Spleen (tissue), 7 donors: ENCODE measurements around the gene INO80.

Experiments used
- CTCF ChIP-seq, 11 experiments: fragments of 200-600 bp in 7 of 11; fragments of 450-650 bp in 4 of 11; sonication (generic) in 4 of 11; IDR thresholded peaks in 8 of 11; conservative IDR thresholded peaks in 3 of 11; 1 replicate in 7 of 11; 2 replicates in 4 of 11; pipeline versions ENCODE4 v1.4.0 to v1.8.0; 2016 to 2021; ENCODE audit warnings: antibody characterized with exemption in 11 of 11, inconsistent platforms in 4 of 11, mild to moderate bottlenecking in 1 of 11
- POLR2AphosphoS5 ChIP-seq, 3 donors: sonication (generic); formaldehyde crosslinking; IDR thresholded peaks; one replicate each; pipeline ENCODE4 v1.5.1; 2017; ENCODE audit warnings: antibody characterized with exemption in 3 of 3
- donor health status: DM: no; HTN: no; CAD: no; lungs with moderate emphysema.
- donor health status: DM: no; HTN: no; CAD: no.
- donor health status: DM: no; HTN: no; CAD: no.

- TF ChIP-seq CTCF (IDR thresholded peaks at IDR 0.05 in 8 of 11, conservative IDR thresholded peaks at IDR 0.05 in 3 of 11) (no peak), POLR2AphosphoS5 (IDR thresholded peaks at IDR 0.05) (no peak)
These were observed 164.3 kb downstream of the INO80 start for GRCh38 chr15:40951764-40952163.
